ENCODE results near the gene SEC14L6. TPM values are rescaled to one million over a fixed set of nuclear protein-coding genes. Genes with fewer than 3 reads are reported as not detected.
"Not testable (repeated sequence)": the region's sequence is repeated elsewhere in the genome, so short reads cannot be mapped to it uniquely, and the experiment has no call there.

The SEC14L6 gene
- total RNA-seq, 4 donors from 2014 or later, result 0.11 TPM; not detected in 3

GRCh38 chr22:30561402-30562189 lies 15.1 kb upstream of the SEC14L6 start:
- WGBS, 2 donors, result 69 to 75% methylated on average over 5 to 10 of the region's 10 CpGs

GRCh38 chr22:30560643-30561202 lies 14.2 kb upstream of the SEC14L6 start:
- H3K27me3 ChIP-seq; H3K4me3 ChIP-seq (replicated peaks in 1 of 3); H3K4me1 ChIP-seq; H3K27ac ChIP-seq; H3K9me3 ChIP-seq; H3K36me3 ChIP-seq; intact Hi-C loops (cut with DNase I); DNase-seq: not testable (repeated sequence)
- 77 to 82% methylated on average over 11 of the region's 11 CpGs for WGBS, 2 donors

More at GRCh38 chr22:30561402-30562189, 15.1 kb upstream of the SEC14L6 start:
- Histone ChIP-seq H3K4me1 (no peaks in the 10 kb centered on the region), H3K27ac (no peak overlapping the region), H3K36me3 (no peaks in the 10 kb centered on the region), H3K27me3 (no peaks in the 10 kb centered on the region), H3K4me3 (replicated peaks in 1 of 3) (no peak overlapping the region), H3K9me3 (no peaks in the 10 kb centered on the region)
- no peak for TF ChIP-seq POLR2A (IDR thresholded peaks at IDR 0.05)
- TF ChIP-seq CTCF (IDR thresholded peaks at IDR 0.05), result no peak
- intact Hi-C loops (cut with DNase I), result no loop called here
- no peak for DNase-seq

GRCh38 chr22:30559889-30560288 lies 13.3 kb upstream of the SEC14L6 start:
- TF ChIP-seq CTCF (IDR thresholded peaks at IDR 0.05) (no peak), POLR2A (IDR thresholded peaks at IDR 0.05) (no peak)
- no peak for DNase-seq
- H3K27ac ChIP-seq, result no peak overlapping the region
- H3K36me3 ChIP-seq, result no peaks in the 10 kb centered on the region
- WGBS, 2 donors, result 81 to 83% methylated on average over 6 of the region's 6 CpGs
- no peaks in the 10 kb centered on the region for H3K4me1 ChIP-seq
- no peaks in the 10 kb centered on the region for H3K27me3 ChIP-seq
- no peak overlapping the region for H3K4me3 ChIP-seq (replicated peaks in 1 of 3)
- no peaks in the 10 kb centered on the region for H3K9me3 ChIP-seq
- intact Hi-C loops (cut with DNase I), result no loop called here

- Histone ChIP-seq H3K9me3 (no peaks in the 10 kb centered on the region), H3K4me1 (no peaks in the 10 kb centered on the region), H3K27ac (no peak overlapping the region), H3K4me3 (replicated peaks in 1 of 3) (no peak overlapping the region), H3K36me3 (no peaks in the 10 kb centered on the region), H3K27me3 (no peaks in the 10 kb centered on the region)
- WGBS, 2 donors, result 82% methylated on average over 8 of the region's 8 CpGs
- TF ChIP-seq CTCF (IDR thresholded peaks at IDR 0.05) (no peak), POLR2A (IDR thresholded peaks at IDR 0.05) (no peak)
- DNase-seq, result no peak
- intact Hi-C loops (cut with DNase I), result no loop called here
These were observed 10.7 kb upstream of the SEC14L6 start for GRCh38 chr22:30557243-30557642.

- H3K9me3 ChIP-seq, result no peaks in the 10 kb centered on the region
- H3K27me3 ChIP-seq, result no peaks in the 10 kb centered on the region
- no peak overlapping the region for H3K27ac ChIP-seq
- TF ChIP-seq CTCF (IDR thresholded peaks at IDR 0.05) (no peak), POLR2A (IDR thresholded peaks at IDR 0.05) (no peak)
- 57 to 61% methylated on average over 6 of the region's 6 CpGs for WGBS, 2 donors
- H3K4me1 ChIP-seq, result no peaks in the 10 kb centered on the region
- intact Hi-C loops (cut with DNase I), result no loop called here
- DNase-seq, result no peak
- H3K36me3 ChIP-seq, result no peaks in the 10 kb centered on the region
- no peak overlapping the region for H3K4me3 ChIP-seq (replicated peaks in 1 of 3)
These were observed 9.8 kb upstream of the SEC14L6 start for GRCh38 chr22:30556388-30556787.

Data from thyroid gland (tissue), 4 donors.